PC-3 (cell line): ENCODE measurements around the gene SPAG6. TPM values are rescaled to one million over a fixed set of nuclear protein-coding genes. Genes with fewer than 3 reads are reported as not detected.

ENCODE experiments used
- ATAC-seq: fragments of 200-7000 bp; cut with Tn5 transposase; 2 replicates; pipeline ENCODE4 v1.9.1; 2020; ENCODE audit warnings: mild to moderate bottlenecking, moderate library complexity
- BruUV-seq: library from RNA; stranded (reverse); fragments of 400-500 nt; replicated peaks from 2 replicates; lab custom pipeline; 2021; lab: Mats Ljungman, UMichigan
- CTCF ChIA-PET: fragments of 300-600 bp; sonication (Branson Sonifier 250); formaldehyde crosslinking; loops from one replicate; lab custom pipeline; 2022; ENCODE audit warnings: antibody characterized with exemption; lab: Charles Lee
- POLR2A ChIA-PET: fragments of 300-600 bp; sonication (Branson Sonifier 250); formaldehyde crosslinking; loops from one replicate; lab custom pipeline; 2022; ENCODE audit warnings: antibody characterized with exemption; ENCODE audit not compliant: unreplicated experiment; lab: Charles Lee
- DNase-seq: peaks from one replicate; pipeline ENCODE4 v3.0.0-alpha.2; 2015
- H2AFZ ChIP-seq: fragments of 300-600 bp; sonication (generic); 2 replicates; pipeline ENCODE4 v1.6.0; 2016; ENCODE audit warnings: antibody characterized with exemption, low read length
- H3F3A ChIP-seq: fragments of 300-600 bp; sonication (generic); one replicate; pipeline ENCODE4 v1.6.0; 2017; ENCODE audit warnings: antibody characterized with exemption, low read length, control low read depth, mild to moderate bottlenecking; ENCODE audit not compliant: unreplicated experiment
- H3K27ac ChIP-seq: fragments of 300-600 bp; sonication (generic); 2 replicates; pipeline ENCODE4 v1.5.1; 2016; ENCODE audit warnings: mild to moderate bottlenecking, low read length
- H3K27me3 ChIP-seq: fragments of 300-600 bp; sonication (generic); 2 replicates; pipeline ENCODE4 v1.6.1; 2016; ENCODE audit warnings: low read length, mixed read lengths
- H3K36me3 ChIP-seq: fragments of 300-600 bp; sonication (generic); 2 replicates; pipeline ENCODE4 v1.6.1; 2016; ENCODE audit warnings: low read depth, mixed run types, low read length, mixed read lengths
- H3K4me1 ChIP-seq: fragments of 300-600 bp; sonication (generic); 2 replicates; pipeline ENCODE4 v1.5.1; 2016; ENCODE audit warnings: low read length; ENCODE audit not compliant: insufficient read depth
- H3K4me2 ChIP-seq: fragments of 300-600 bp; sonication (generic); 2 replicates; pipeline ENCODE4 v1.6.0; 2016; ENCODE audit warnings: low read length
- H3K4me3 ChIP-seq: fragments of 300-600 bp; sonication (generic); 2 replicates; pipeline ENCODE4 v1.5.1; 2016; ENCODE audit warnings: mild to moderate bottlenecking, low read length, mixed read lengths
- H3K79me2 ChIP-seq: fragments of 300-600 bp; sonication (generic); 2 replicates; pipeline ENCODE4 v1.6.1; 2017; ENCODE audit warnings: low read length, mixed read lengths
- H3K9ac ChIP-seq: fragments of 300-600 bp; sonication (generic); 2 replicates; pipeline ENCODE4 v1.6.0; 2016; ENCODE audit warnings: mild to moderate bottlenecking, low read length
- H3K9me2 ChIP-seq: fragments of 300-600 bp; sonication (generic); replicated peaks from 2 replicates; pipeline ENCODE4 v1.6.1; 2016; ENCODE audit warnings: mixed run types, low read length, mixed read lengths
- H3K9me3 ChIP-seq: fragments of 300-600 bp; sonication (generic); 2 replicates; pipeline ENCODE4 v1.6.1; 2016; ENCODE audit warnings: low read length, mixed read lengths
- H4K20me1 ChIP-seq: fragments of 300-600 bp; sonication (generic); 2 replicates; pipeline ENCODE4 v1.6.1; 2016; ENCODE audit warnings: low read length, mixed read lengths
- CTCF ChIP-seq: fragments of 300-600 bp; sonication (generic); conservative IDR thresholded peaks from 2 replicates; pipeline ENCODE4 v1.5.1; 2017; ENCODE audit warnings: antibody characterized with exemption, low read depth, mild to moderate bottlenecking, low read length
- EZH2 ChIP-seq: fragments of 300-600 bp; sonication (generic); IDR thresholded peaks from one replicate; pipeline ENCODE4 v1.6.1; 2017; ENCODE audit warnings: antibody characterized with exemption, mild to moderate bottlenecking, low read length; ENCODE audit not compliant: unreplicated experiment
- EZH2phosphoT487 ChIP-seq: fragments of 300-600 bp; sonication (generic); IDR thresholded peaks from 2 replicates; pipeline ENCODE4 v1.6.1; 2018; ENCODE audit warnings: mild to moderate bottlenecking, antibody characterized with exemption, low read length, borderline replicate concordance
- intact Hi-C: fragments of 100-400 bp; cut with micrococcal nuclease; formaldehyde crosslinking; loops from 2 replicates; pipeline ENCODE4 v1.9.0; 2023
- total RNA-seq: library from RNA; depleted of rRNA; stranded (reverse); fragments of >200 nt; gene quantifications from 2 replicates; pipeline ENCODE4 v1.2.3, GENCODE V29; 2014

Gene SPAG6
- total RNA-seq, 1 experiment from 2014 or later: 0.04 TPM

GRCh38 chr10:22381262-22381661 lies 36.0 kb downstream of the SPAG6 start:
- H3K27ac ChIP-seq: no peak overlapping the region
- BruUV-seq: no TSS peak
- no peaks in the 10 kb centered on the region for H3K4me1 ChIP-seq
- H2AFZ ChIP-seq: no peak overlapping the region
- no peak for TF ChIP-seq CTCF
- TF ChIP-seq EZH2phosphoT487: no peak
- no peak for TF ChIP-seq EZH2
- H3K4me3 ChIP-seq: no peak overlapping the region
- H3K27me3 ChIP-seq: no peaks in the 10 kb centered on the region
- H3K9me3 ChIP-seq: no peaks in the 10 kb centered on the region
- no peak overlapping the region for H3K4me2 ChIP-seq
- H3K9ac ChIP-seq: no peak overlapping the region
- ATAC-seq (no peak), DNase-seq (no peak)
- ChIA-PET CTCF (no interaction called here), POLR2A (no interaction called here)
- H3K36me3 ChIP-seq: no peaks in the 10 kb centered on the region
- H3F3A ChIP-seq: no peaks in the 10 kb centered on the region
- intact Hi-C loops: no loop called here
- no peaks in the 10 kb centered on the region for H3K9me2 ChIP-seq
- no peaks in the 10 kb centered on the region for H3K79me2 ChIP-seq
- H4K20me1 ChIP-seq: no peaks in the 10 kb centered on the region

- BruUV-seq: no TSS peak
Observed at GRCh38 chr10:22386503-22386902, 41.2 kb downstream of the SPAG6 start.

More at GRCh38 chr10:22386503-22386902, 41.2 kb downstream of the SPAG6 start:
- Histone ChIP-seq H3K4me1 (no peaks in the 10 kb centered on the region), H4K20me1 (no peaks in the 10 kb centered on the region), H3K79me2 (no peaks in the 10 kb centered on the region), H3K36me3 (no peaks in the 10 kb centered on the region), H3K4me3 (no peak overlapping the region), H3K4me2 (no peak overlapping the region), H3K9me2 (no peaks in the 10 kb centered on the region), H3K9me3 (no peaks in the 10 kb centered on the region), H3K9ac (no peak overlapping the region), H3K27ac (no peak overlapping the region), H3K27me3 (no peaks in the 10 kb centered on the region), H3F3A (no peaks in the 10 kb centered on the region), H2AFZ (no peak overlapping the region)
- TF ChIP-seq EZH2 (no peak), EZH2phosphoT487 (no peak), CTCF (no peak)
- no peak for DNase-seq
- CTCF ChIA-PET: interaction anchor here (0.6 kb wide), 1 partner anchor 63 kb away, joined by 3 read pairs; no protein-coding TSS in a partner anchor
- ATAC-seq: no peak
- POLR2A ChIA-PET: no interaction called here
- intact Hi-C loops: no loop called here
